H1 (cell line): ENCODE data around the gene FAR1.

Experiments used
- BRCA1 ChIP-seq: IDR thresholded peaks from 2 replicates; pipeline ENCODE4 v1.6.1; 2012; ENCODE audit warnings: low read depth, low read length, improper control_type of control experiment
- FOSL1 ChIP-seq: IDR thresholded peaks from 2 replicates; pipeline ENCODE4 v1.6.1; 2011; ENCODE audit warnings: mild to moderate bottlenecking, low read depth, low read length, moderate library complexity; ENCODE audit not compliant: insufficient read depth
- SP4 ChIP-seq: IDR thresholded peaks from 2 replicates; pipeline ENCODE4 v1.6.1; 2012; ENCODE audit warnings: low read length, inconsistent platforms
- TF ChIP-seq, protein P1 (sequence below), 3 experiments: IDR thresholded peaks; 1 replicate in 2 of 3; 2 replicates in 1 of 3; pipeline versions ENCODE4 v1.5.1 to v1.6.1; 2011; ENCODE audit warnings: low read length in 3 of 3, mild to moderate bottlenecking in 3 of 3, inconsistent platforms in 2 of 3, low read depth in 1 of 3, moderate library complexity in 1 of 3; ENCODE audit not compliant: insufficient read depth in 1 of 3; ENCODE audit errors: control extremely low read depth in 1 of 3

GRCh38 chr11:13667245-13667644, 1.2 kb upstream of the FAR1 start:
- TF ChIP-seq BRCA1: no peak
- TF ChIP-seq, protein P1, sequence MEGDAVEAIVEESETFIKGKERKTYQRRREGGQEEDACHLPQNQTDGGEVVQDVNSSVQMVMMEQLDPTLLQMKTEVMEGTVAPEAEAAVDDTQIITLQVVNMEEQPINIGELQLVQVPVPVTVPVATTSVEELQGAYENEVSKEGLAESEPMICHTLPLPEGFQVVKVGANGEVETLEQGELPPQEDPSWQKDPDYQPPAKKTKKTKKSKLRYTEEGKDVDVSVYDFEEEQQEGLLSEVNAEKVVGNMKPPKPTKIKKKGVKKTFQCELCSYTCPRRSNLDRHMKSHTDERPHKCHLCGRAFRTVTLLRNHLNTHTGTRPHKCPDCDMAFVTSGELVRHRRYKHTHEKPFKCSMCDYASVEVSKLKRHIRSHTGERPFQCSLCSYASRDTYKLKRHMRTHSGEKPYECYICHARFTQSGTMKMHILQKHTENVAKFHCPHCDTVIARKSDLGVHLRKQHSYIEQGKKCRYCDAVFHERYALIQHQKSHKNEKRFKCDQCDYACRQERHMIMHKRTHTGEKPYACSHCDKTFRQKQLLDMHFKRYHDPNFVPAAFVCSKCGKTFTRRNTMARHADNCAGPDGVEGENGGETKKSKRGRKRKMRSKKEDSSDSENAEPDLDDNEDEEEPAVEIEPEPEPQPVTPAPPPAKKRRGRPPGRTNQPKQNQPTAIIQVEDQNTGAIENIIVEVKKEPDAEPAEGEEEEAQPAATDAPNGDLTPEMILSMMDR (IDR thresholded peaks at IDR 0.05; ENCODE audit: control extremely low read depth in 1 of 3, insufficient read depth in 1 of 3, low read depth in 1 of 3, low read length in 3 of 3): no peak
- no peak for TF ChIP-seq SP4
- no peak for TF ChIP-seq FOSL1
